ENCODE results near the gene HIPK4. TPM values are rescaled to one million over a fixed set of nuclear protein-coding genes. Genes with fewer than 3 reads are reported as not detected.

Gene HIPK4
- total RNA-seq, 1 experiment from 2014 or later = not detected

DNA sequence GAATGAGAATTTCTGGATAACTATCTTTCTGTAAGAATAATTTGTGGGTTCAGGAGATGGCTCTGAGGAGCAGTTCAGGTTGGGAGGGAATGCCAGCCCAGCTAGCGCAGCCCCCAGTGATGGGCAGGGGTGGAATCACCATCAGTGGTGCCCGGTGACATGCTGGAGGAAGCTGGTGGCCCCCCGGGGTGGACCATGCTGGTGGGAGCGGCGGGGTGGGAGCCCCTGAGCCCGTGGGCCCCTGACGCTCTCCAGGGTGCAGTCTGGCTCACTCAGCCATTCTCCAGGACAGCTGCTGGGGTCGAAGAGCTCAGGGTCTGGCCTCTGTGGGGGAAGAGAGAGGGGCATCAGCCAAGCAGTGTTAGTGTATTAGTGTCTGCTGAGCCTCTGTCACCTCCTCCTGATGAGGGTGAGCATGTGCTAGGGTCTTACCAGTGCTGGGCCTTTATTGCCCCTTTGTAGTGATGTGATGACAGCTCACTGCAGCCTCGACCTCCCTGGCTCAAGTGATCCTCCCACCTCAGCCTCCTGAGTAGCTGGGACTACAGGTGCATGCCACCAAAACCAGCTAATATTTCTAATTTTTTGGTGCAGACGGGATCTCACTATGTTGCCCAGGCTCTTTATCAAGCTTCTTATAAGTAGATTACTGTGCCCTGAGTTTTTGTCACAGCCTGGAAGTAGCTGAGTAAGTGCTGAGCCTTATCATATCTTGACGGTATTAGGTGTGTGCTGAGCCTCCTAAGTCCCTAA lies 10.4 kb downstream of the HIPK4 start:
- no peak overlapping the region for H2AFZ ChIP-seq (ENCODE audit: low read length)
- no peaks in the 10 kb centered on the region for H4K20me1 ChIP-seq (ENCODE audit: low read length)
- H3K4me2 ChIP-seq (ENCODE audit: low read length) = no peak overlapping the region
- H3K27ac ChIP-seq (ENCODE audit: low read length) = no peak overlapping the region
- no TSS peak for BruUV-seq (replicated peaks)
- no peak overlapping the region for H3K4me3 ChIP-seq (ENCODE audit: low read length)
- CTCF ChIA-PET = no interaction called here
- no peaks in the 10 kb centered on the region for H3K9me3 ChIP-seq (ENCODE audit: low read length)
- ATAC-seq = no peak
- H3K4me1 ChIP-seq (ENCODE audit: insufficient read depth, low read length) = no peaks in the 10 kb centered on the region
- no peaks in the 10 kb centered on the region for H3K36me3 ChIP-seq (ENCODE audit: low read depth, low read length)
- POLR2A ChIA-PET (ENCODE audit: unreplicated experiment) = no interaction called here
- no peaks in the 10 kb centered on the region for H3K9me2 ChIP-seq (replicated peaks; ENCODE audit: low read length)
- H3K27me3 ChIP-seq (ENCODE audit: low read length) = no peaks in the 10 kb centered on the region
- H3K79me2 ChIP-seq (ENCODE audit: low read length) = no peaks in the 10 kb centered on the region
- TF ChIP-seq, protein P1, sequence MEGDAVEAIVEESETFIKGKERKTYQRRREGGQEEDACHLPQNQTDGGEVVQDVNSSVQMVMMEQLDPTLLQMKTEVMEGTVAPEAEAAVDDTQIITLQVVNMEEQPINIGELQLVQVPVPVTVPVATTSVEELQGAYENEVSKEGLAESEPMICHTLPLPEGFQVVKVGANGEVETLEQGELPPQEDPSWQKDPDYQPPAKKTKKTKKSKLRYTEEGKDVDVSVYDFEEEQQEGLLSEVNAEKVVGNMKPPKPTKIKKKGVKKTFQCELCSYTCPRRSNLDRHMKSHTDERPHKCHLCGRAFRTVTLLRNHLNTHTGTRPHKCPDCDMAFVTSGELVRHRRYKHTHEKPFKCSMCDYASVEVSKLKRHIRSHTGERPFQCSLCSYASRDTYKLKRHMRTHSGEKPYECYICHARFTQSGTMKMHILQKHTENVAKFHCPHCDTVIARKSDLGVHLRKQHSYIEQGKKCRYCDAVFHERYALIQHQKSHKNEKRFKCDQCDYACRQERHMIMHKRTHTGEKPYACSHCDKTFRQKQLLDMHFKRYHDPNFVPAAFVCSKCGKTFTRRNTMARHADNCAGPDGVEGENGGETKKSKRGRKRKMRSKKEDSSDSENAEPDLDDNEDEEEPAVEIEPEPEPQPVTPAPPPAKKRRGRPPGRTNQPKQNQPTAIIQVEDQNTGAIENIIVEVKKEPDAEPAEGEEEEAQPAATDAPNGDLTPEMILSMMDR (conservative IDR thresholded peaks at IDR 0.05; ENCODE audit: low read depth, low read length) = no peak
- TF ChIP-seq EZH2phosphoT487 (IDR thresholded peaks at IDR 0.05; ENCODE audit: borderline replicate concordance, low read length) (no peak), EZH2 (IDR thresholded peaks at IDR 0.05; ENCODE audit: low read length, unreplicated experiment) (no peak)
- H3K9ac ChIP-seq (ENCODE audit: low read length) = no peak overlapping the region
- intact Hi-C loops (cut with micrococcal nuclease) = no loop called here
- no peak for DNase-seq
- no peaks in the 10 kb centered on the region for H3F3A ChIP-seq (ENCODE audit: low read length, unreplicated experiment)

DNA sequence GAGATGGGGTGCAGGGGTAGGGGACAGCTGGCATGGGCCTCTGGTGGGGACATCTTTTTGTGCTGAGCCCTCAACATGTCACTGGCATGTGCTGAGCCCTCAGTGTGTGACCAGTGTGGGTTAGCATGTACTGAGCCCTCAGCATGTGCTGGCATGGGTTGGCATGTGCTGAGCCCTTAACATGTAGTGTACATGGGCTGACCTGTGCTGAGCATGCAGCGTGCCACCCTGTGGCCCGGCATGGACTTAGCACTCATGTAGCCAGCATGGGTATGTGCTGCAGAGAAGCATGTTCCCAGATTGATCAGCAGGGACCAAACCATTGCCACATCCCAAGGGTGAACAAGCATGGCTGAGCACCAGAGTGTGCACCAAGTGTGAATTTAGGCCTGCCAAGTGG lies 11.5 kb downstream of the HIPK4 start:
- no peaks in the 10 kb centered on the region for H3K9me2 ChIP-seq (replicated peaks; ENCODE audit: low read length)
- H3K9ac ChIP-seq (ENCODE audit: low read length) = no peak overlapping the region
- no peaks in the 10 kb centered on the region for H3K36me3 ChIP-seq (ENCODE audit: low read depth, low read length)
- no peak for ATAC-seq
- no TSS peak for BruUV-seq (replicated peaks)
- no peaks in the 10 kb centered on the region for H4K20me1 ChIP-seq (ENCODE audit: low read length)
- no peak overlapping the region for H3K4me2 ChIP-seq (ENCODE audit: low read length)
- no peaks in the 10 kb centered on the region for H3K9me3 ChIP-seq (ENCODE audit: low read length)
- no peak overlapping the region for H3K4me3 ChIP-seq (ENCODE audit: low read length)
- H3K27ac ChIP-seq (ENCODE audit: low read length) = no peak overlapping the region
- TF ChIP-seq, protein P1 (conservative IDR thresholded peaks at IDR 0.05; ENCODE audit: low read depth, low read length) = no peak
- no peak for TF ChIP-seq EZH2phosphoT487 (IDR thresholded peaks at IDR 0.05; ENCODE audit: borderline replicate concordance, low read length)
- no peak for TF ChIP-seq EZH2 (IDR thresholded peaks at IDR 0.05; ENCODE audit: low read length, unreplicated experiment)
- H3K79me2 ChIP-seq (ENCODE audit: low read length) = no peaks in the 10 kb centered on the region
- no peak overlapping the region for H2AFZ ChIP-seq (ENCODE audit: low read length)
- H3K4me1 ChIP-seq (ENCODE audit: insufficient read depth, low read length) = no peaks in the 10 kb centered on the region
- no peak for DNase-seq
- POLR2A ChIA-PET (ENCODE audit: unreplicated experiment) = no interaction called here
- H3F3A ChIP-seq (ENCODE audit: low read length, unreplicated experiment) = no peaks in the 10 kb centered on the region
- CTCF ChIA-PET = no interaction called here
- intact Hi-C loops (cut with micrococcal nuclease) = no loop called here
- no peaks in the 10 kb centered on the region for H3K27me3 ChIP-seq (ENCODE audit: low read length)

DNA sequence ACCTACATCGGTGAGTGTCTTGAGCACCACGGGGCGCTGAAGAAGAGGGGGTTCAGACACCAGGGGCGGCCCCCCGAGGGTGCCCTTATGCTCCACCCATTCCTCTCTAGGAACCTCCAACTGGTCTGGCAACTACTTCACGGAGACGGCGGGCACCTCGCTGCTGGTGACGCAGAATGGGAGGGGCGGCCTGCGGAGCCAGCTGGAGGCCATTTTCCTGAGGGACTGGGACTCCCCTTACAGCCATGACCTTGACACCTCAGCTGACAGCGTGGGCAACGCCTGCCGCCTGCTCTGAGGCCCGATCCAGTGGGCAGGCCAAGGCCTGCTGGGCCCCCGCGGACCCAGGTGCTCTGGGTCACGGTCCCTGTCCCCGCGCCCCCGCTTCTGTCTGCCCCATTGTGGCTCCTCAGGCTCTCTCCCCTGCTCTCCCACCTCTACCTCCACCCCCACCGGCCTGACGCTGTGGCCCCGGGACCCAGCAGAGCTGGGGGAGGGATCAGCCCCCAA lies 12.1 kb downstream of the HIPK4 start:
- Histone ChIP-seq H4K20me1 (ENCODE audit: low read length) (no peaks in the 10 kb centered on the region), H3K27ac (ENCODE audit: low read length) (no peak overlapping the region), H3K9me3 (ENCODE audit: low read length) (no peaks in the 10 kb centered on the region), H3K4me1 (ENCODE audit: insufficient read depth, low read length) (no peaks in the 10 kb centered on the region), H3K27me3 (ENCODE audit: low read length) (no peaks in the 10 kb centered on the region), H3K9ac (ENCODE audit: low read length) (no peak overlapping the region), H3K9me2 (replicated peaks; ENCODE audit: low read length) (no peaks in the 10 kb centered on the region), H3K4me2 (ENCODE audit: low read length) (no peak overlapping the region), H3F3A (ENCODE audit: low read length, unreplicated experiment) (no peaks in the 10 kb centered on the region), H3K36me3 (ENCODE audit: low read depth, low read length) (no peaks in the 10 kb centered on the region), H3K79me2 (ENCODE audit: low read length) (no peaks in the 10 kb centered on the region), H2AFZ (ENCODE audit: low read length) (no peak overlapping the region), H3K4me3 (ENCODE audit: low read length) (no peak overlapping the region)
- ChIA-PET CTCF (no interaction called here), POLR2A (ENCODE audit: unreplicated experiment) (no interaction called here)
- no peak for TF ChIP-seq EZH2phosphoT487 (IDR thresholded peaks at IDR 0.05; ENCODE audit: borderline replicate concordance, low read length)
- TF ChIP-seq, protein P1 (conservative IDR thresholded peaks at IDR 0.05; ENCODE audit: low read depth, low read length) = no peak
- no peak for TF ChIP-seq EZH2 (IDR thresholded peaks at IDR 0.05; ENCODE audit: low read length, unreplicated experiment)
- TSS peak; percentile 80 for BruUV-seq (replicated peaks)
- ATAC-seq (no peak), DNase-seq (no peak)
- intact Hi-C loops (cut with micrococcal nuclease) = no loop called here

All from PC-3 (cell line).